Activated CD4-positive, alpha-beta T cell treated with anti-CD3 and anti-CD28 coated beads, Interleukin-2, amount 10 ng/mL, durations not matched to agents 7 days and 5 days (primary cell): Measurements from ENCODE around the gene TLX2. TPM values are rescaled to one million over a fixed set of nuclear protein-coding genes. Genes with fewer than 3 reads are reported as not detected.

Experiments used
- CTCF ChIA-PET: fragments of 350-600 bp; sonication (Branson Sonifier 250); formaldehyde crosslinking; loops from one replicate; lab custom pipeline; 2021; ENCODE audit warnings: antibody characterized with exemption; lab: Charles Lee
- POLR2A ChIA-PET: fragments of 350-600 bp; sonication (Branson Sonifier 250); formaldehyde crosslinking; loops from one replicate; lab custom pipeline; 2021; ENCODE audit warnings: antibody characterized with exemption; lab: Charles Lee
- DNase-seq: peaks from one replicate; pipeline ENCODE4 v3.0.0-alpha.2; 2020
- H3K27ac Mint-ChIP-seq: one replicate; pipeline ENCODE4 v1.8.0; 2021; ENCODE audit warnings: mild to moderate bottlenecking, moderate library complexity, mixed read lengths
- H3K27me3 Mint-ChIP-seq: one replicate; pipeline ENCODE4 v1.8.0; 2021; ENCODE audit warnings: mixed read lengths
- H3K36me3 Mint-ChIP-seq: one replicate; pipeline ENCODE4 v1.8.0; 2021; ENCODE audit warnings: low read depth, mixed read lengths
- H3K4me1 Mint-ChIP-seq: one replicate; pipeline ENCODE4 v1.8.0; 2021; ENCODE audit warnings: mixed read lengths
- H3K4me3 Mint-ChIP-seq: one replicate; pipeline ENCODE4 v1.8.0; 2021; ENCODE audit warnings: mild to moderate bottlenecking, moderate library complexity, mixed read lengths
- H3K9me3 Mint-ChIP-seq: one replicate; pipeline ENCODE4 v1.8.0; 2021; ENCODE audit warnings: mixed read lengths
- total RNA-seq, 2 experiments: library from RNA; stranded (reverse); gene quantifications; one replicate each; pipeline ENCODE4 v1.2.3, GENCODE V29; 2021

Gene TLX2
- total RNA-seq, 2 experiments from 2014 or later = 0.40 to 0.52 TPM

GRCh38 chr2:74530239-74531187 lies 16.3 kb downstream of the TLX2 start:
- Mint-ChIP-seq H3K9me3 (peaks cover 5% of the 10 kb centered on the region), H3K4me3 (peak overlapping the region; percentile 98), H3K36me3 (peaks cover 47% of the 10 kb centered on the region), H3K27me3 (no peaks in the 10 kb centered on the region), H3K4me1 (peaks cover 57% of the 10 kb centered on the region), H3K27ac (peak overlapping the region; percentile 97)
- POLR2A ChIA-PET = no interaction called here
- DNase-seq = peak; percentile 49
- CTCF ChIA-PET = interaction anchor here (0.8 to 3.6 kb wide), 23 partner anchors 8 to 281 kb away, joined by 3 to 22 read pairs (median 3); partner anchors contain the start of genes CCDC142, MOGS, TTC31 and WBP1

- no peak for DNase-seq
- CTCF ChIA-PET = interaction anchor here (0.9 to 3.6 kb wide), 23 partner anchors 10 to 197 kb away, joined by 3 to 22 read pairs (median 4); partner anchors contain the start of genes CCDC142, MOGS, MRPL53 and TTC31
- H3K27me3 Mint-ChIP-seq = no peaks in the 10 kb centered on the region
- H3K4me1 Mint-ChIP-seq = peaks cover 47% of the 10 kb centered on the region
- POLR2A ChIA-PET = no interaction called here
- H3K36me3 Mint-ChIP-seq = peaks cover 38% of the 10 kb centered on the region
- peak overlapping the region; percentile 98 for H3K4me3 Mint-ChIP-seq
- H3K27ac Mint-ChIP-seq = peak overlapping the region; percentile 65
- peaks cover 3% of the 10 kb centered on the region for H3K9me3 Mint-ChIP-seq
These were observed 17.4 kb downstream of the TLX2 start for GRCh38 chr2:74531666-74532065.

- H3K36me3 Mint-ChIP-seq = peaks cover 32% of the 10 kb centered on the region
- H3K9me3 Mint-ChIP-seq = no peaks in the 10 kb centered on the region
- CTCF ChIA-PET = interaction anchor here (0.9 to 3.6 kb wide), 23 partner anchors 10 to 197 kb away, joined by 3 to 22 read pairs (median 4); partner anchors contain the start of genes CCDC142, MOGS, MRPL53 and TTC31
- H3K27me3 Mint-ChIP-seq = peaks cover under 1% of the 10 kb centered on the region
- DNase-seq = peak; percentile 60
- POLR2A ChIA-PET = no interaction called here
- H3K4me3 Mint-ChIP-seq = peak overlapping the region; percentile 98
- peaks cover 42% of the 10 kb centered on the region for H3K4me1 Mint-ChIP-seq
- H3K27ac Mint-ChIP-seq = peak overlapping the region; percentile 65
These were observed 18.0 kb downstream of the TLX2 start for GRCh38 chr2:74532222-74532621.

- ChIA-PET POLR2A (interaction anchor here (0.6 kb wide), 1 partner anchor 75 kb away, joined by 5 read pairs; the partner anchor contains the start of gene WBP1), CTCF (interaction anchor here (0.6 to 1.9 kb wide), 6 partner anchors 16 to 89 kb away, joined by 3 to 7 read pairs (median 4); partner anchors contain the start of gene MRPL53)
- Mint-ChIP-seq H3K4me1 (peaks cover 29% of the 10 kb centered on the region), H3K36me3 (peaks cover 20% of the 10 kb centered on the region), H3K4me3 (no peak overlapping the region), H3K9me3 (no peaks in the 10 kb centered on the region), H3K27me3 (peaks cover 12% of the 10 kb centered on the region), H3K27ac (no peak overlapping the region)
- no peak for DNase-seq
These were observed 19.2 kb downstream of the TLX2 start for GRCh38 chr2:74533464-74533863.

GRCh38 chr2:74534411-74534810 lies 20.2 kb downstream of the TLX2 start:
- H3K4me3 Mint-ChIP-seq = no peak overlapping the region
- POLR2A ChIA-PET = no interaction called here
- DNase-seq = no peak
- no peak overlapping the region for H3K27ac Mint-ChIP-seq
- CTCF ChIA-PET = interaction anchor here (1.6 to 1.9 kb wide), 3 partner anchors 18 to 51 kb away, joined by 4 to 6 read pairs (median 4); partner anchors contain the start of genes CCDC142 and TTC31
- H3K4me1 Mint-ChIP-seq = peaks cover 32% of the 10 kb centered on the region
- H3K27me3 Mint-ChIP-seq = peaks cover 21% of the 10 kb centered on the region
- H3K36me3 Mint-ChIP-seq = peaks cover 12% of the 10 kb centered on the region
- no peaks in the 10 kb centered on the region for H3K9me3 Mint-ChIP-seq

GRCh38 chr2:74535440-74535965 lies 21.3 kb downstream of the TLX2 start:
- Mint-ChIP-seq H3K27me3 (peaks cover 21% of the 10 kb centered on the region), H3K36me3 (peaks cover 12% of the 10 kb centered on the region), H3K27ac (no peak overlapping the region), H3K9me3 (no peaks in the 10 kb centered on the region), H3K4me3 (no peak overlapping the region), H3K4me1 (peaks cover 33% of the 10 kb centered on the region)
- no peak for DNase-seq
- ChIA-PET CTCF (interaction anchor here (0.7 to 1.9 kb wide), 4 partner anchors 10 to 53 kb away, joined by 3 to 6 read pairs (median 4); partner anchors contain the start of genes CCDC142 and TTC31), POLR2A (no interaction called here)

- no peak overlapping the region for H3K27ac Mint-ChIP-seq
- peaks cover 24% of the 10 kb centered on the region for H3K27me3 Mint-ChIP-seq
- CTCF ChIA-PET = interaction anchor here (0.7 to 1.9 kb wide), 4 partner anchors 10 to 53 kb away, joined by 3 to 6 read pairs (median 4); partner anchors contain the start of genes CCDC142 and TTC31
- H3K4me3 Mint-ChIP-seq = no peak overlapping the region
- no peak for DNase-seq
- peaks cover 9% of the 10 kb centered on the region for H3K36me3 Mint-ChIP-seq
- no peaks in the 10 kb centered on the region for H3K9me3 Mint-ChIP-seq
- POLR2A ChIA-PET = no interaction called here
- peaks cover 25% of the 10 kb centered on the region for H3K4me1 Mint-ChIP-seq
These were observed 22.1 kb downstream of the TLX2 start for GRCh38 chr2:74536166-74536950.

GRCh38 chr2:74537140-74537539 lies 22.9 kb downstream of the TLX2 start:
- Mint-ChIP-seq H3K36me3 (peaks cover 4% of the 10 kb centered on the region), H3K27me3 (peaks cover 26% of the 10 kb centered on the region), H3K4me3 (no peak overlapping the region), H3K27ac (no peak overlapping the region), H3K4me1 (peaks cover 17% of the 10 kb centered on the region), H3K9me3 (no peaks in the 10 kb centered on the region)
- CTCF ChIA-PET = interaction anchor here (1.3 kb wide), 1 partner anchor 15 kb away, joined by 3 read pairs; no protein-coding TSS in a partner anchor
- DNase-seq = no peak
- POLR2A ChIA-PET = no interaction called here

GRCh38 chr2:74538881-74539339 lies 24.7 kb downstream of the TLX2 start:
- Mint-ChIP-seq H3K36me3 (no peaks in the 10 kb centered on the region), H3K9me3 (no peaks in the 10 kb centered on the region), H3K4me1 (peaks cover 10% of the 10 kb centered on the region), H3K27ac (no peak overlapping the region), H3K4me3 (no peak overlapping the region), H3K27me3 (peaks cover 34% of the 10 kb centered on the region)
- DNase-seq = no peak
- POLR2A ChIA-PET = interaction anchor here (0.7 kb wide), 1 partner anchor 147 kb away, joined by 3 read pairs; no protein-coding TSS in a partner anchor
- CTCF ChIA-PET = interaction anchor here (0.9 to 2.1 kb wide), 7 partner anchors 9 to 418 kb away, joined by 3 to 7 read pairs (median 4); partner anchors contain the start of genes AUP1 and HTRA2

GRCh38 chr2:74540291-74540690 lies 26.0 kb downstream of the TLX2 start:
- peaks cover 10% of the 10 kb centered on the region for H3K4me1 Mint-ChIP-seq
- POLR2A ChIA-PET = no interaction called here
- H3K36me3 Mint-ChIP-seq = no peaks in the 10 kb centered on the region
- H3K4me3 Mint-ChIP-seq = no peak overlapping the region
- CTCF ChIA-PET = interaction anchor here (1.0 to 3.4 kb wide), 4 partner anchors 9 to 39 kb away, joined by 4 to 16 read pairs (median 4); partner anchors contain the start of gene HTRA2
- H3K27me3 Mint-ChIP-seq = peaks cover 43% of the 10 kb centered on the region
- no peak for DNase-seq
- no peak overlapping the region for H3K27ac Mint-ChIP-seq
- no peaks in the 10 kb centered on the region for H3K9me3 Mint-ChIP-seq

GRCh38 chr2:74542978-74543377 lies 28.7 kb downstream of the TLX2 start:
- Mint-ChIP-seq H3K27me3 (peaks cover 56% of the 10 kb centered on the region), H3K4me3 (no peak overlapping the region), H3K9me3 (no peaks in the 10 kb centered on the region), H3K27ac (no peak overlapping the region), H3K36me3 (no peaks in the 10 kb centered on the region), H3K4me1 (peaks cover 10% of the 10 kb centered on the region)
- POLR2A ChIA-PET = no interaction called here
- DNase-seq = no peak
- CTCF ChIA-PET = interaction anchor here (3.4 kb wide), 1 partner anchor 12 kb away, joined by 16 read pairs; the partner anchor contains the start of gene HTRA2
